ENCODE data around the gene PIK3CD.

- TF ChIP-seq CTCF (IDR thresholded peaks at IDR 0.05; ENCODE audit: low read depth, low read length, poor library complexity, severe bottlenecking) (no peak), EZH2phosphoT487 (IDR thresholded peaks at IDR 0.05; ENCODE audit: borderline replicate concordance, low read length) (no peak)
Observed at GRCh38 chr1:9718006-9718680, 66.6 kb downstream of the PIK3CD start.
